PC-9 (cell line): ENCODE measurements around the gene SLC36A2.

Experiments
- EZH2 ChIP-seq: fragments of 200-600 bp; sonication (generic); IDR thresholded peaks from 2 replicates; pipeline ENCODE4 v1.8.0; 2017; ENCODE audit warnings: antibody characterized with exemption, low read depth
- TF ChIP-seq, protein P1 (sequence below): fragments of 200-600 bp; sonication (generic); conservative IDR thresholded peaks from 2 replicates; pipeline ENCODE4 v1.6.1; 2017; ENCODE audit warnings: mixed run types, antibody characterized with exemption, mild to moderate bottlenecking, moderate library complexity

GRCh38 chr5:151345187-151345807, 2.1 kb downstream of the SLC36A2 start:
- TF ChIP-seq, protein P1, sequence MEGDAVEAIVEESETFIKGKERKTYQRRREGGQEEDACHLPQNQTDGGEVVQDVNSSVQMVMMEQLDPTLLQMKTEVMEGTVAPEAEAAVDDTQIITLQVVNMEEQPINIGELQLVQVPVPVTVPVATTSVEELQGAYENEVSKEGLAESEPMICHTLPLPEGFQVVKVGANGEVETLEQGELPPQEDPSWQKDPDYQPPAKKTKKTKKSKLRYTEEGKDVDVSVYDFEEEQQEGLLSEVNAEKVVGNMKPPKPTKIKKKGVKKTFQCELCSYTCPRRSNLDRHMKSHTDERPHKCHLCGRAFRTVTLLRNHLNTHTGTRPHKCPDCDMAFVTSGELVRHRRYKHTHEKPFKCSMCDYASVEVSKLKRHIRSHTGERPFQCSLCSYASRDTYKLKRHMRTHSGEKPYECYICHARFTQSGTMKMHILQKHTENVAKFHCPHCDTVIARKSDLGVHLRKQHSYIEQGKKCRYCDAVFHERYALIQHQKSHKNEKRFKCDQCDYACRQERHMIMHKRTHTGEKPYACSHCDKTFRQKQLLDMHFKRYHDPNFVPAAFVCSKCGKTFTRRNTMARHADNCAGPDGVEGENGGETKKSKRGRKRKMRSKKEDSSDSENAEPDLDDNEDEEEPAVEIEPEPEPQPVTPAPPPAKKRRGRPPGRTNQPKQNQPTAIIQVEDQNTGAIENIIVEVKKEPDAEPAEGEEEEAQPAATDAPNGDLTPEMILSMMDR = no peak
- no peak for TF ChIP-seq EZH2
